ENCODE data around the gene DSCAM. TPM values are rescaled to one million over a fixed set of nuclear protein-coding genes. Genes with fewer than 3 reads are reported as not detected.

The DSCAM gene
- total and polyA plus RNA-seq, 12 donors: under 0.01 to 0.11 (median 0.07) TPM; not detected in 5

- no peaks in the 10 kb centered on the region for H3K4me1 ChIP-seq (replicated peaks in 1 of 2)
- 76 to 89% (median 78%) methylated on average over 3 of the region's 3 CpGs for WGBS, 4 donors
- TF ChIP-seq CTCF (IDR thresholded peaks at IDR 0.05) (no peak), POLR2A (IDR thresholded peaks at IDR 0.05) (no peak)
- H3K27ac ChIP-seq: no peak overlapping the region
- H3K27me3 ChIP-seq: no peaks in the 10 kb centered on the region
- no peak overlapping the region for H3K4me3 ChIP-seq
- no peak for DNase-seq
- intact Hi-C loops (cut with DNase I): no loop called here
- H3K9me3 ChIP-seq (replicated peaks in 1 of 3): no peaks in the 10 kb centered on the region
- no peaks in the 10 kb centered on the region for H3K36me3 ChIP-seq (replicated peaks in 1 of 2)
Measured at GRCh38 chr21:40191616-40192015, 655.3 kb downstream of the DSCAM start.

DNA sequence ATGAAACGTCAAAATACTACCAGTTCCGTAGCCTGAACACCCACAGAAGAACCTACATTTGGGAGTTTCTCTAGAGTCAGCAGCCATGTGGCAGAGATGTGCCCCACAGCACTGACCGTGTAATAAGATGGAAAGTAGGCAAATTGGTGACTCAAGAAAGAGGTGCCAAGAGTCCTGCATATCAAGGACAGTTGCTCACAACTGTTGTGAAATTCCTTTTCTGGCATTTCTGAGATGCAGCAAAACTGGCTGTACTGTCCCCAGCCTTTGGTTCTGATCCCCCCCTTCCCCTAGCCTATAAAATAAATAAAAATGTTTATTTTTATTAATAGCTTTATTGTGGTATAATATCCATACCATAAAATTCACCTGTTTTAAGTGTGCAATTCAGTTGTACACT, 655.8 kb downstream of the DSCAM start:
- DNase-seq: peak in 1 of 7 donors; percentile 2
- H3K27me3 ChIP-seq: no peaks in the 10 kb centered on the region
- H3K4me1 ChIP-seq (replicated peaks in 1 of 2): no peaks in the 10 kb centered on the region
- no peak overlapping the region for H3K4me3 ChIP-seq
- intact Hi-C loops (cut with DNase I): no loop called here
- H3K36me3 ChIP-seq (replicated peaks in 1 of 2): no peaks in the 10 kb centered on the region
- no peaks in the 10 kb centered on the region for H3K9me3 ChIP-seq (replicated peaks in 1 of 3)
- WGBS, 4 donors: 63 to 85% (median 67%) methylated on average over 3 of the region's 3 CpGs
- TF ChIP-seq CTCF (IDR thresholded peaks at IDR 0.05) (no peak), POLR2A (IDR thresholded peaks at IDR 0.05) (no peak)
- no peak overlapping the region for H3K27ac ChIP-seq

- no peak for DNase-seq
- no peak for TF ChIP-seq CTCF (IDR thresholded peaks at IDR 0.05)
- no peak for TF ChIP-seq POLR2A (IDR thresholded peaks at IDR 0.05)
- intact Hi-C loops (cut with DNase I): no loop called here
- Histone ChIP-seq H3K27ac (no peak overlapping the region), H3K36me3 (replicated peaks in 1 of 2) (no peaks in the 10 kb centered on the region), H3K9me3 (replicated peaks in 1 of 3) (no peaks in the 10 kb centered on the region), H3K4me3 (no peak overlapping the region), H3K4me1 (replicated peaks in 1 of 2) (no peaks in the 10 kb centered on the region), H3K27me3 (no peaks in the 10 kb centered on the region)
- 73 to 84% (median 76%) methylated on average over 9 of the region's 9 CpGs for WGBS, 4 donors
Measured at GRCh38 chr21:40187946-40188654, 658.9 kb downstream of the DSCAM start.

- DNase-seq: no peak
- intact Hi-C loops (cut with DNase I): no loop called here
Measured at GRCh38 chr21:40187244-40187643, 659.7 kb downstream of the DSCAM start.

DNA sequence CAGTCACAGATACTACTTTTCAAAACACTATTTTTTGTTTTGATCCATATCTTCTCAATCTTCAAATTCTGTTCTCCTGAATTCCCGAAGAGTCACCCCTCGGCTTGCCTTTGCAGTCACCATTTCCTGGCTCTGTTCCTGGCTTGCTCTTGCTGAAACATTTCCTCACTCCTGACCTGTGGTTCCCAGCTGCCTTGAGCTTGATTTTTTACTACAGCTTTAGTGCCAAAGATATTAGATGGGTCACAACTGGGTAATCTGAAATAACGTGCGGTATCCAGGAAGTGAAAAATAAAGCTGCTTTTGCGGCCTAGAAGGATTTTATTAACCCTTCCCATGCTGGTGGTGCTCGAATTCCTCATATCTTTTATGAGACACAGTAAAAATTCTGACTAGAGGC, 660.9 kb downstream of the DSCAM start:
- no peak overlapping the region for H3K4me3 ChIP-seq
- H3K9me3 ChIP-seq (replicated peaks in 1 of 3): no peaks in the 10 kb centered on the region
- no peaks in the 10 kb centered on the region for H3K36me3 ChIP-seq (replicated peaks in 1 of 2)
- no peaks in the 10 kb centered on the region for H3K4me1 ChIP-seq (replicated peaks in 1 of 2)
- no peak overlapping the region for H3K27ac ChIP-seq
- no peak for TF ChIP-seq CTCF (IDR thresholded peaks at IDR 0.05)
- TF ChIP-seq POLR2A (IDR thresholded peaks at IDR 0.05): no peak
- no peaks in the 10 kb centered on the region for H3K27me3 ChIP-seq
- WGBS, 4 donors: 22 to 34% (median 28%) methylated on average over 6 of the region's 6 CpGs
- intact Hi-C loops (cut with DNase I): no loop called here
- peak in 5 of 7 donors; percentile 28 to 63 (median 37) for DNase-seq

More at GRCh38 chr21:40187244-40187643, 659.7 kb downstream of the DSCAM start:
- no peaks in the 10 kb centered on the region for H3K9me3 ChIP-seq (replicated peaks in 1 of 3)
- no peaks in the 10 kb centered on the region for H3K27me3 ChIP-seq
- no peak overlapping the region for H3K4me3 ChIP-seq
- WGBS, 4 donors: 60 to 69% (median 64%) methylated on average over 6 of the region's 6 CpGs
- H3K27ac ChIP-seq: no peak overlapping the region
- no peaks in the 10 kb centered on the region for H3K4me1 ChIP-seq (replicated peaks in 1 of 2)
- TF ChIP-seq POLR2A (IDR thresholded peaks at IDR 0.05): no peak
- H3K36me3 ChIP-seq (replicated peaks in 1 of 2): no peaks in the 10 kb centered on the region
